Tibial nerve (tissue), 4 donors: ENCODE data around the gene OR2C3.

Experiments used
- CTCF ChIP-seq, 5 experiments: fragments of 200-600 bp in 3 of 5; fragments of 450-650 bp in 2 of 5; sonication (generic) in 3 of 5; IDR thresholded peaks; one replicate each; pipeline ENCODE4 v1.5.1; 2016 to 2019; ENCODE audit warnings: antibody characterized with exemption in 5 of 5, mild to moderate bottlenecking in 3 of 5, moderate library complexity in 2 of 5
- EP300 ChIP-seq, 2 donors: sonication (generic); formaldehyde crosslinking; IDR thresholded peaks; one replicate each; pipeline ENCODE4 v1.6.1; 2017; ENCODE audit warnings: antibody characterized with exemption in 2 of 2, mild to moderate bottlenecking in 1 of 2
- POLR2A ChIP-seq, 2 donors: fragments of 450-650 bp; IDR thresholded peaks; one replicate each; pipeline ENCODE4 v1.6.1; 2017; ENCODE audit warnings: antibody characterized with exemption in 2 of 2, mild to moderate bottlenecking in 2 of 2, moderate library complexity in 2 of 2

- TF ChIP-seq CTCF (IDR thresholded peaks at IDR 0.05) (no peak), POLR2A (IDR thresholded peaks at IDR 0.05) (no peak), EP300 (IDR thresholded peaks at IDR 0.05) (no peak)
Observed at GRCh38 chr1:247506831-247507230, 29.4 kb downstream of the OR2C3 start.
